T-helper 1 cell treated with Interleukin-12 subunit alpha and Interleukin-12 subunit beta and Interleukin-4 antibody, amounts not matched to agents 30 ng/mL and 1 ng/mL, for 36 hours (primary cell): ENCODE results near the gene PGAP1. TPM values are rescaled to one million over a fixed set of nuclear protein-coding genes. Genes with fewer than 3 reads are reported as not detected.

Experiments
- intact Hi-C: fragments of 100-400 bp; cut with micrococcal nuclease; formaldehyde crosslinking; loops from one replicate; pipeline ENCODE4 v1.15.1; 2024
- total RNA-seq: library from RNA; stranded (reverse); gene quantifications from 2 replicates; pipeline ENCODE4 v1.2.3, GENCODE V29; 2022

The PGAP1 gene
- total RNA-seq = 44.9 and 52.1 TPM in 2 replicates

GRCh38 chr2:196926562-196927375 lies at the start of gene PGAP1:
TSS of gene PGAP1 (minus strand) at chr2:196926707. CDS start at chr2:196926616, 91 bp downstream.
- intact Hi-C loops = loop anchor here (1.0 to 10.0 kb wide), 15 partner anchors 36 to 1392 kb away; partner anchors contain the start of genes CCDC150, COQ10B, GTF3C3 and HSPD1

- intact Hi-C loops = no loop called here
Measured at GRCh38 chr2:196974970-196975369, 48.5 kb upstream of the PGAP1 start.

GRCh38 chr2:196971574-196972279 lies 45.2 kb upstream of the PGAP1 start:
- intact Hi-C loops = no loop called here

- intact Hi-C loops = no loop called here
Measured at GRCh38 chr2:196970099-196970498, 43.6 kb upstream of the PGAP1 start.

- intact Hi-C loops = no loop called here
Measured at GRCh38 chr2:196968516-196968915, 42.0 kb upstream of the PGAP1 start.

GRCh38 chr2:196967775-196968174 lies 41.3 kb upstream of the PGAP1 start:
- intact Hi-C loops = no loop called here

GRCh38 chr2:196967116-196967515 lies 40.6 kb upstream of the PGAP1 start:
- intact Hi-C loops = no loop called here

GRCh38 chr2:196966061-196966460 lies 39.6 kb upstream of the PGAP1 start:
- intact Hi-C loops = no loop called here

- intact Hi-C loops = no loop called here
Measured at GRCh38 chr2:196965651-196966050, 39.1 kb upstream of the PGAP1 start.

GRCh38 chr2:196963961-196964360 lies 37.5 kb upstream of the PGAP1 start:
- intact Hi-C loops = no loop called here

- intact Hi-C loops = no loop called here
Measured at GRCh38 chr2:196963043-196963442, 36.5 kb upstream of the PGAP1 start.

- intact Hi-C loops = loop anchor here (1.0 kb wide), 2 partner anchors 26 to 35 kb away; no protein-coding TSS in a partner anchor
Measured at GRCh38 chr2:196962325-196962724, 35.8 kb upstream of the PGAP1 start.

GRCh38 chr2:196961889-196962288 lies 35.4 kb upstream of the PGAP1 start:
- intact Hi-C loops = loop anchor here (1.0 kb wide), 2 partner anchors 26 to 35 kb away; no protein-coding TSS in a partner anchor

GRCh38 chr2:196959734-196960338 lies 33.3 kb upstream of the PGAP1 start:
- intact Hi-C loops = no loop called here

- intact Hi-C loops = no loop called here
Measured at GRCh38 chr2:196959281-196959680, 32.8 kb upstream of the PGAP1 start.

- intact Hi-C loops = no loop called here
Measured at GRCh38 chr2:196957881-196958525, 31.5 kb upstream of the PGAP1 start.

- intact Hi-C loops = no loop called here
Measured at GRCh38 chr2:196957442-196957841, 30.9 kb upstream of the PGAP1 start.

- intact Hi-C loops = no loop called here
Measured at GRCh38 chr2:196956069-196956468, 29.6 kb upstream of the PGAP1 start.

- intact Hi-C loops = no loop called here
Measured at GRCh38 chr2:196955036-196955435, 28.5 kb upstream of the PGAP1 start.

- intact Hi-C loops = no loop called here
Measured at GRCh38 chr2:196954001-196954400, 27.5 kb upstream of the PGAP1 start.

- intact Hi-C loops = no loop called here
Measured at GRCh38 chr2:196952936-196953335, 26.4 kb upstream of the PGAP1 start.
